Measurements from ENCODE around the gene SNCG. TPM values are rescaled to one million over a fixed set of nuclear protein-coding genes. Genes with fewer than 3 reads are reported as not detected.

The SNCG gene
- total and polyA plus RNA-seq, 3 donors from 2014 or later: 8.3 to 30.3 (median 8.9) TPM

DNA sequence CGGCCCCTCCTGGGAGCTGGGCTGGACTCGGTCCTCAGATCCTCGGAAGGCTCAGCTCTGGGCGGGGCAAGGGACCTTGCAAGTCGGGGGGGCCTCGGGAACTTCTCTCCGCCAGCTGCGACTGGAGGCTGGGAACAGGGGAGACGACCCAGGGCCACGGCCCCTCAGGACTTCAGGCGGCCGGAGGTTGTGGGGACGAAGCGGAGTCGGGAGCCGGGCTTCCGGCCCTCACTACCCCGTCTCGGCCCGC is 12.5 kb downstream of the SNCG start:
- TF ChIP-seq, protein P1, sequence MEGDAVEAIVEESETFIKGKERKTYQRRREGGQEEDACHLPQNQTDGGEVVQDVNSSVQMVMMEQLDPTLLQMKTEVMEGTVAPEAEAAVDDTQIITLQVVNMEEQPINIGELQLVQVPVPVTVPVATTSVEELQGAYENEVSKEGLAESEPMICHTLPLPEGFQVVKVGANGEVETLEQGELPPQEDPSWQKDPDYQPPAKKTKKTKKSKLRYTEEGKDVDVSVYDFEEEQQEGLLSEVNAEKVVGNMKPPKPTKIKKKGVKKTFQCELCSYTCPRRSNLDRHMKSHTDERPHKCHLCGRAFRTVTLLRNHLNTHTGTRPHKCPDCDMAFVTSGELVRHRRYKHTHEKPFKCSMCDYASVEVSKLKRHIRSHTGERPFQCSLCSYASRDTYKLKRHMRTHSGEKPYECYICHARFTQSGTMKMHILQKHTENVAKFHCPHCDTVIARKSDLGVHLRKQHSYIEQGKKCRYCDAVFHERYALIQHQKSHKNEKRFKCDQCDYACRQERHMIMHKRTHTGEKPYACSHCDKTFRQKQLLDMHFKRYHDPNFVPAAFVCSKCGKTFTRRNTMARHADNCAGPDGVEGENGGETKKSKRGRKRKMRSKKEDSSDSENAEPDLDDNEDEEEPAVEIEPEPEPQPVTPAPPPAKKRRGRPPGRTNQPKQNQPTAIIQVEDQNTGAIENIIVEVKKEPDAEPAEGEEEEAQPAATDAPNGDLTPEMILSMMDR (IDR thresholded peaks at IDR 0.05): peak in 1 of 3 experiments; percentile 25
- TF ChIP-seq POLR2A (IDR thresholded peaks at IDR 0.05): peak; percentile 75
- DNase-seq: no peak
- WGBS, 2 donors: 0 to 3% methylated on average over 1 to 20 of the region's 20 CpGs
- H3K27ac ChIP-seq: peak overlapping the region; percentile 86 to 98
- H3K4me3 ChIP-seq: peak overlapping the region; percentile 66 to 80
- H3K9me3 ChIP-seq: no peaks in the 10 kb centered on the region
- intact Hi-C loops (cut with DNase I; ENCODE audit: low total_unique reads): loop anchor here (10.0 kb wide), 1 partner anchor 124 kb away; the partner anchor contains the start of genes GLUD1 and SHLD2
- peaks cover 34% of the 10 kb centered on the region for H3K4me1 ChIP-seq
- H3K27me3 ChIP-seq: no peaks in the 10 kb centered on the region
- H3K36me3 ChIP-seq (ENCODE audit: low read depth, missing control alignments): no peaks in the 10 kb centered on the region

DNA sequence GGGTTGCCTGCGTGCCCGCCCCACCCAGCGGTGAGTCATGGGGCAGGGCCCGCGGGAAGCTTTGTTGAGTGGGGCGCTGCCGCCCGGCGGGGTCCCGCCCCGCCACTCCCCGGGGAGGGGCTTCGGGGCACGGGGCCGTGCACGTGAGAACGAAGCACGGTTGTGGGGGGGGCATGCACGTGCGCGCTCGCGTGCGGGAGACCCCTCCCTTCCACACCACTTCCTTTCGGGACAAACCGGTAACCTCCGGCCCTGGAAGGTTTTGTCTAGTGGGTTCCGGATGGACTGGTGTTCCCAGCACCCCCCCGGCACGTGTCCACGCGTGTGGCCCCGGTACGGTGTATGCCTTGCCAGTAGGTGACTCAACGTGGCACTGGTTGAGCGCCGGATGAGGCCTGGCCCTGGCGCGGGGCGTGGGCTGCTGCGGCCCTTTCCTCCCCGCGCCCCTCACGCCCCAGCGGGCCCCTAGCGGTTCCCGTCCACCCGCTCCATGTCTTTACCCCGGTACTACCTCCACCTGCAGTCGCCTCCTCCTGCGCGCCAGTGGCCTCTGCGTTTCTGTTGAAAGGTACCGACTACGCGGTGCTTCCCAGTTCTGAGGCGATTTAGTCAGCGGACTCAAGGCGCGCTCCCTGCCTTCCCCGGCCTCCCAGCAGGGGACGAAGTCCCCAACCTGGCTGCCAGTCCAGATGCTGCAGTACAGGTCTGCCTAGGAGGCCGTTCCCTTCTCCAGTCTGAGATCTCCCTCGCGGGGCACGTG is 13.0 kb downstream of the SNCG start:
- Histone ChIP-seq H3K27me3 (no peaks in the 10 kb centered on the region), H3K4me3 (peak overlapping the region; percentile 66 to 80), H3K27ac (peak overlapping the region; percentile 86 to 98), H3K36me3 (ENCODE audit: low read depth, missing control alignments) (no peaks in the 10 kb centered on the region), H3K9me3 (no peaks in the 10 kb centered on the region), H3K4me1 (peaks cover 31% of the 10 kb centered on the region)
- TF ChIP-seq, protein P1 (IDR thresholded peaks at IDR 0.05): peak in 1 of 3 experiments; percentile 37
- no peak for TF ChIP-seq POLR2A (IDR thresholded peaks at IDR 0.05)
- peak; percentile 90 for DNase-seq
- intact Hi-C loops (cut with DNase I; ENCODE audit: low total_unique reads): loop anchor here (10.0 kb wide), 1 partner anchor 123 kb away; the partner anchor contains the start of genes GLUD1 and SHLD2
- WGBS, 2 donors: 3 to 9% methylated on average over 35 to 65 of the region's 66 CpGs

DNA sequence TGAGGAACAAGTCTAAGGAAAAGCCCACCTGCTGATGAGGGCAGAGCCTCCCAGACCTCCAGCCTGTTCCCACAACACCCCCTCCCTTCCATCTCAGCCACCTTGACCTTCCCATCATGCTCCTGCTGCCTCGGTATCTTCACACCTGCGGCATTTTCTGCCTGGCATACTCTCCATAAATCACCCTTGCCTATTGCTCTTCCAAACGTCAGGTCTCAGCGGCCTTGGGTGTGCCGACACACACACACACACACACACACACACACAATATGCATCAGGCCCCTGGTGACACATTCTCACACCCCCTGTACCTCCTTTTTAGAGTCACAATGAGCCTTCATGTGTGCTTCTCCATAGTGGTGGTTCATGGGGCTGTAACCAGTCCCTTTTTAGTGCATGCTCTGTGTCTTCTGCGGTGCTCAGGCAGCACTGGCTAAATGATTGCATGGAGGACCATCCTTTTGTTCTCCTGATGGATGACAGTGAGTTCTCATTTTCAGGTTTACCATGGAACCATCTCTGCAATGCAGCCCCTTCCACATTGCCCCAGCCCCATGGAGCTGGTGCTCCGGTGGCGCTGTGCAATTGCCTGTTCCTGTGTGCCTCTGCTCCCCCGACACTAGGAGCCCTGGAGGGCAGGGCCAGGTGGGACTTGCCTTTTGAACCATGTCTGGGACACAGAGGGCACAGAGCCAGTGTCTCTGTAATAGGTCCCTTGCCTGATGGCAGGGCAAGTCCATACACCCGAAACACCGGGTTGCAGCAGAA is 14.4 kb downstream of the SNCG start:
- 79 to 83% methylated on average over 9 to 10 of the region's 11 CpGs for WGBS, 2 donors
- no peaks in the 10 kb centered on the region for H3K27me3 ChIP-seq
- intact Hi-C loops (cut with DNase I; ENCODE audit: low total_unique reads): loop anchor here (10.0 kb wide), 1 partner anchor 122 kb away; the partner anchor contains the start of genes GLUD1 and SHLD2
- DNase-seq: no peak
- no peak overlapping the region for H3K4me3 ChIP-seq
- no peaks in the 10 kb centered on the region for H3K36me3 ChIP-seq (ENCODE audit: low read depth, missing control alignments)
- H3K4me1 ChIP-seq: peaks cover 23% of the 10 kb centered on the region
- no peaks in the 10 kb centered on the region for H3K9me3 ChIP-seq
- H3K27ac ChIP-seq: peak overlapping the region; percentile 86 to 98
- TF ChIP-seq, protein P1 (IDR thresholded peaks at IDR 0.05): no peak
- no peak for TF ChIP-seq POLR2A (IDR thresholded peaks at IDR 0.05)

DNA sequence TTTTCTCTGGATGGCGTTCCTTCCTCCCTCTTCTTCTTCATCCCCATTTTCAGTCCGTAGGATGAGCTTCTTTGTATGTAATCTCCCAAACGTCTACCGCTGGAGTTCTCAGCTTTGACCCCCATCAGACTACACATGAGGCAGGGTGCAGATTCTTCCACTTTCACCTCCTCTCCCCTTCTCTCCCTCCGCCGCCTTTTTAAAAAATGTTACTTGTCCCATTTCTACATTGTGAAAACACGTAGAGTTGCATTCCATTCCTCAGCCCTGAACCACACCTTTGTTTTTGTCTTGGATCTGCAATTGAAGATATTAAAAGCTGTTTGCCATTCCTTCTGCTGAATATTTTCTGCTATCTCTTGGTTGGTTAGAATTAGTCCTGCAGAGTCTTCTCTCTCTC is 16.1 kb downstream of the SNCG start:
- Histone ChIP-seq H3K36me3 (ENCODE audit: low read depth, missing control alignments) (no peaks in the 10 kb centered on the region), H3K4me1 (peaks cover 11% of the 10 kb centered on the region), H3K9me3 (no peaks in the 10 kb centered on the region), H3K4me3 (no peak overlapping the region), H3K27me3 (no peaks in the 10 kb centered on the region), H3K27ac (peak overlapping the region; percentile 34 to 98)
- intact Hi-C loops (cut with DNase I; ENCODE audit: low total_unique reads): loop anchor here (10.0 kb wide), 1 partner anchor 120 kb away; the partner anchor contains the start of genes GLUD1 and SHLD2
- WGBS, 2 donors: 59 to 60% methylated on average over 7 of the region's 7 CpGs
- TF ChIP-seq, protein P1 (IDR thresholded peaks at IDR 0.05): no peak
- no peak for TF ChIP-seq POLR2A (IDR thresholded peaks at IDR 0.05)
- DNase-seq: no peak
